ENCODE data around the gene OPA3. TPM values are rescaled to one million over a fixed set of nuclear protein-coding genes. Genes with fewer than 3 reads are reported as not detected.
A peak's percentile ranks its signal among the peaks of the same experiment; 100 is the strongest.

Gene OPA3
- total and polyA plus RNA-seq, 2 experiments from 2014 or later, result 5.3 to 11.8 TPM

DNA sequence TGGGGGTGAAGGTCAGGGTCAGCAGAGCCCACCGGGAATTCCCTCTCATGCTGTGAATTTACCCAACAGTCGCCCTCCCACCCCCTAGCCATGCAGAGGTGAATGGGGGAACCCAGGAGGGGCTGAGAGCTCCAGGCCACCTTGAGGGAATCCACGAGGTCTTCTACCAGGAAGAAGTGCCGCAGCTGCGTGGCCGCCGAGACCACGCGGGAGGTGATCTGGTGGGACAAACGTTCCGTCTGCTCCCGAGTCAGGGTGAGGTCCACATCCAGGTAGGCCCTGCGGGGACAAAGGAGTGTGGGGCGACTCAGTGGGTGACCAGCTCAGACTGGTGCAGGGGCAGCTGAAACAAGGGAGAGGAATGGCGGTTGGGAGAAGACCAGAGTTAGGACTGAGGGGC is 95.9 kb downstream of the OPA3 start:
- no peaks in the 10 kb centered on the region for H3K79me2 ChIP-seq (ENCODE audit: insufficient read depth)
- no peak for DNase-seq
- H3K36me3 ChIP-seq (ENCODE audit: low read depth), result no peaks in the 10 kb centered on the region
- no peaks in the 10 kb centered on the region for H3K9me2 ChIP-seq (ENCODE audit: insufficient read depth)
- H3K9me3 ChIP-seq (ENCODE audit: low read depth), result no peaks in the 10 kb centered on the region
- no peak overlapping the region for H3K4me2 ChIP-seq (ENCODE audit: unreplicated experiment)
- H3F3A ChIP-seq (ENCODE audit: insufficient read depth), result 0 out of 2 replicates have a peak, but pooled peaks cover 5% of the 10 kb centered on the region
- in situ Hi-C loops (cut with MboI), result no loop called here
- H3K27me3 ChIP-seq (replicated peaks; ENCODE audit: insufficient read depth), result no peaks in the 10 kb centered on the region
- no peak overlapping the region for H3K9ac ChIP-seq
- no peak overlapping the region for H3K4me3 ChIP-seq
- H3K27ac ChIP-seq, result no peak overlapping the region
- 89 to 92% methylated on average over 15 of the region's 15 CpGs for WGBS, 2 experiments (ENCODE audit: low coverage in 1 of 2, low lambda C conversion rate in 2 of 2, missing lambda C conversion rate in 2 of 2)
- no peaks in the 10 kb centered on the region for H4K20me1 ChIP-seq (ENCODE audit: insufficient read depth)
- no peaks in the 10 kb centered on the region; the same call in 1 of the 2 replicates for H3K4me1 ChIP-seq (ENCODE audit: insufficient read depth)
- TF ChIP-seq EZH2 (IDR thresholded peaks at IDR 0.05; ENCODE audit: insufficient read depth, poor library complexity, severe bottlenecking) (no peak), EZH2phosphoT487 (IDR thresholded peaks at IDR 0.05; ENCODE audit: insufficient read depth, low read depth) (no peak)
- no peak overlapping the region for H2AFZ ChIP-seq

DNA sequence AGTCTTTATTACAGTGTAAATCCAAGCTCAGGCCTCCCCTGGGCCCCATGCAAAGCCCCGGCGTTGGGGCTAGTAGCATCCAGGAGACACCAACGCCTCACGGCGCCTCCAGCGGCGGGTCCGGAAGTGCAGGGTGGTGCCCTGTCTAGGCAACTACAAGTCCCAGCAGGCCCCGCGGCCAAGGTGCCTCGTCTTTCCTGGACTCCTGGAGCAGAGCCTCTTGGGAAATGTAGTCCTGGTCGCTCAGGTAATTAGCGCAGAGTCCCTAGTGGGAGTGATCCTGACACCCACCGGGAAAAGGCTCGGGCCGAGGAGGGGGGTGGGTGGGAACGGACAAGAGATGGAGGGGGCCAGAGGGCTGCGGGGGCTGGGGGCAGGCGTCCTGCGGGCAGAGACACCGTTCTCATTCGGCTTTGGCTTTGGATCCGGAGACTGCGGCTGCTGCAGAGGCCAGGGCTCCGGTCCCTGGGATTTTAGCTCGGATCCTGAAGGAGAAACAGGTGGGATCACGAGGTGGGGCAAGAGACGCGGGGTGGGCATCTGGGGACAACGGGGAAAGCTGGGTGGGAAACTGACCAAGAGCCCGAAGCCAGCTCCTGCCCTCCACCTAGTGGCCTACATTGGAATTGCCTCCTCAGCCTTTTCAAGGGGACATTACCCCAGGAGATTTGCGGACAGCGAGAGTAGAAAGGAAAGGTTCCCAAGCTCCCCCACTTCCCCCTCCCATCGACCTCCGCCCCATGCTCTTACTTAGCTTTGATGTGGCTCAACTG is 99.1 kb downstream of the OPA3 start:
- no peaks in the 10 kb centered on the region for H4K20me1 ChIP-seq (ENCODE audit: insufficient read depth)
- TF ChIP-seq EZH2phosphoT487 (IDR thresholded peaks at IDR 0.05; ENCODE audit: insufficient read depth, low read depth), result no peak
- no peak for TF ChIP-seq EZH2 (IDR thresholded peaks at IDR 0.05; ENCODE audit: insufficient read depth, poor library complexity, severe bottlenecking)
- in situ Hi-C loops (cut with MboI), result no loop called here
- H3K4me3 ChIP-seq, result peak overlapping the region; percentile 85
- peak overlapping the region; percentile 93 for H2AFZ ChIP-seq
- peak overlapping the region; percentile 91 for H3K4me2 ChIP-seq (ENCODE audit: unreplicated experiment)
- no peak overlapping the region for H3K27ac ChIP-seq
- no peaks in the 10 kb centered on the region for H3K9me2 ChIP-seq (ENCODE audit: insufficient read depth)
- no peaks in the 10 kb centered on the region for H3K79me2 ChIP-seq (ENCODE audit: insufficient read depth)
- H3K9me3 ChIP-seq (ENCODE audit: low read depth), result no peaks in the 10 kb centered on the region
- no peaks in the 10 kb centered on the region; the same call in 1 of the 2 replicates for H3K4me1 ChIP-seq (ENCODE audit: insufficient read depth)
- H3F3A ChIP-seq (ENCODE audit: insufficient read depth), result 0 out of 2 replicates have a peak, but pooled peaks cover 5% of the 10 kb centered on the region
- H3K36me3 ChIP-seq (ENCODE audit: low read depth), result no peaks in the 10 kb centered on the region
- no peaks in the 10 kb centered on the region for H3K27me3 ChIP-seq (replicated peaks; ENCODE audit: insufficient read depth)
- peak; percentile 98 for DNase-seq
- H3K9ac ChIP-seq, result peak overlapping the region; percentile 69
- WGBS, 2 experiments (ENCODE audit: low coverage in 1 of 2, low lambda C conversion rate in 2 of 2, missing lambda C conversion rate in 2 of 2), result 6 to 7% methylated on average over 27 to 35 of the region's 35 CpGs

DNA sequence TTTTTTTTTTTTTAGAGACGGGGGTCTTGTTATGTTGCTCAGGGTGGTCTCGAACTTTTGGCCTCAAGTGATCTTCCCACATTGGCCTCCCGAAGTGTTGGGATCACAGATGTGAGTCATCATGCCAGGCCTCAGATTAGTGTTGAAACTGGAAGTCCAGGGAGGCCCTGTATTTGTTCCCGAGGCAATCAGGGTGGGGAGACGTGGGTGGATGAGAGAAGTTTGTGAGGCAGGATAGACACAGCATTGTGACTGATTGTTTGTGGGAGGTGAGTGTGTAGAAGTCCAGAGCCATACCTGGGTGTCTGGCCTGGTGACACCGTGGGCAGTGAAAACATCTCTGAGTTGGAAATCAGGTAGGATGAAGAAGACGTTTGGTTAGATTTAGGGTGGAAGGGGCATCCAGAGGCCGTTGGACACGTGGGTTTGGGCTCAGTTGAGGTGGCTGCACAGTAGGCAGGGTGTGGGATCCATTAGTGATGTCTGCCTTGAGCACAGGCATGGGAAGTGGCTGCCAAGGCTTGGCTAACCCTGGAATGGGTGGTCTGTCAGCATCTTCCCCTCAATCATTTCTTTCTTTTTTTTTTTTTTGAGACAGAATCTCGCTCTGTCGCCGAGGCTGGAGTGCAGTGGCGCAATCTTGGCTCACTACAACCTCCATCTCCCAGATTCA is 100.2 kb downstream of the OPA3 start:
- in situ Hi-C loops (cut with MboI), result no loop called here
- no peaks in the 10 kb centered on the region for H3K36me3 ChIP-seq (ENCODE audit: low read depth)
- no peak overlapping the region for H3K9ac ChIP-seq
- H3K9me3 ChIP-seq (ENCODE audit: low read depth), result no peaks in the 10 kb centered on the region
- H3K79me2 ChIP-seq (ENCODE audit: insufficient read depth), result no peaks in the 10 kb centered on the region
- H4K20me1 ChIP-seq (ENCODE audit: insufficient read depth), result no peaks in the 10 kb centered on the region
- DNase-seq, result peak; percentile 65
- no peaks in the 10 kb centered on the region for H3K27me3 ChIP-seq (replicated peaks; ENCODE audit: insufficient read depth)
- no peaks in the 10 kb centered on the region for H3K9me2 ChIP-seq (ENCODE audit: insufficient read depth)
- no peak overlapping the region for H3K4me2 ChIP-seq (ENCODE audit: unreplicated experiment)
- H3K27ac ChIP-seq, result no peak overlapping the region
- peaks cover 5% of the 10 kb centered on the region; the same call in 1 of the 2 replicates for H3F3A ChIP-seq (ENCODE audit: insufficient read depth)
- H2AFZ ChIP-seq, result no peak overlapping the region
- no peak overlapping the region for H3K4me3 ChIP-seq
- WGBS, 2 experiments (ENCODE audit: low coverage in 1 of 2, low lambda C conversion rate in 2 of 2, missing lambda C conversion rate in 2 of 2), result 70 to 71% methylated on average over 12 to 13 of the region's 13 CpGs
- no peaks in the 10 kb centered on the region; the same call in 1 of the 2 replicates for H3K4me1 ChIP-seq (ENCODE audit: insufficient read depth)
- TF ChIP-seq EZH2 (IDR thresholded peaks at IDR 0.05; ENCODE audit: insufficient read depth, poor library complexity, severe bottlenecking), result no peak
- no peak for TF ChIP-seq EZH2phosphoT487 (IDR thresholded peaks at IDR 0.05; ENCODE audit: insufficient read depth, low read depth)

DNA sequence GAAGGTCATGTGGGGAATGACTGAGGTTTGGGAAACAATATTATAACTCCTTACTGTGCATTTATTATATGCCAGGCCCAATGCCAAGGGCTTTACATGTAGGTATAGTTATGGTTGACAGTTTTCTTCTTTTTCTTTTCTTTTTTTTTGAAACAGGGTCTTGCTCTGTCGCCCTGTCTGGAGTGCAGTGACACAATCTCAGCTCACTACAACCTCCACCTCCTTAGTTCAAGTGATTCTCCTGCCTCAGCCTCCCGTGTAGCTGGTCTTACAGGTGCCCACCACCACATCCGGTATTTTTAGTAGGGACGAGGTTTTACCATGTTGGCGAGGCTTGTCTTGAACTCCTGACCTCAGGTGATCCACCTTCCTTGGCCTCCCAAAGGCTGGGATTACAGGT is 101.6 kb downstream of the OPA3 start:
- no peaks in the 10 kb centered on the region for H3K36me3 ChIP-seq (ENCODE audit: low read depth)
- H3F3A ChIP-seq (ENCODE audit: insufficient read depth), result peaks cover 18% of the 10 kb centered on the region
- TF ChIP-seq EZH2phosphoT487 (IDR thresholded peaks at IDR 0.05; ENCODE audit: insufficient read depth, low read depth), result no peak
- no peak for TF ChIP-seq EZH2 (IDR thresholded peaks at IDR 0.05; ENCODE audit: insufficient read depth, poor library complexity, severe bottlenecking)
- H3K9me2 ChIP-seq (ENCODE audit: insufficient read depth), result no peaks in the 10 kb centered on the region
- no peak overlapping the region for H3K4me3 ChIP-seq
- H4K20me1 ChIP-seq (ENCODE audit: insufficient read depth), result no peaks in the 10 kb centered on the region
- H3K4me2 ChIP-seq (ENCODE audit: unreplicated experiment), result no peak overlapping the region
- H3K27ac ChIP-seq, result no peak overlapping the region
- H3K9me3 ChIP-seq (ENCODE audit: low read depth), result no peaks in the 10 kb centered on the region
- in situ Hi-C loops (cut with MboI), result no loop called here
- H3K9ac ChIP-seq, result no peak overlapping the region
- no peaks in the 10 kb centered on the region for H3K27me3 ChIP-seq (replicated peaks; ENCODE audit: insufficient read depth)
- H3K4me1 ChIP-seq (ENCODE audit: insufficient read depth), result peaks cover under 1% of the 10 kb centered on the region; the same call in 1 of the 2 replicates
- WGBS, 2 experiments (ENCODE audit: low coverage in 1 of 2, low lambda C conversion rate in 2 of 2, missing lambda C conversion rate in 2 of 2), result 87 to 91% methylated on average over 5 of the region's 5 CpGs
- H2AFZ ChIP-seq, result no peak overlapping the region
- DNase-seq, result no peak
- H3K79me2 ChIP-seq (ENCODE audit: insufficient read depth), result no peaks in the 10 kb centered on the region
